Cardiac fibroblast (primary cell): ENCODE results near the gene TUBA8.

Experiments
- DNase-seq, 2 donors: peaks; one replicate each; pipeline versions ENCODE4 v3.0.0 to v3.0.0-alpha.2; 2010; ENCODE audit warnings: low read depth in 2 of 2
- H3K4me3 ChIP-seq, 2 donors: replicated peaks in 1 of 2; 1 replicate in 1 of 2; 2 replicates in 1 of 2; pipeline ENCODE4 v1.5.1; 2011; ENCODE audit warnings: low read depth in 2 of 2, low read length in 2 of 2, mild to moderate bottlenecking in 2 of 2, moderate library complexity in 1 of 2
- CTCF ChIP-seq: IDR thresholded peaks from one replicate; pipeline ENCODE4 v1.5.1; 2011; ENCODE audit warnings: low read depth, mild to moderate bottlenecking, low read length, inconsistent platforms

The TUBA8 gene

GRCh38 chr22:18108187-18108586 lies 2.4 kb upstream of the TUBA8 start:
- TF ChIP-seq CTCF, result no peak
- DNase-seq, result no peak
- H3K4me3 ChIP-seq, result no peak overlapping the region

- TF ChIP-seq CTCF, result no peak
- H3K4me3 ChIP-seq, result no peak overlapping the region
- DNase-seq, result no peak
Observed at GRCh38 chr22:18109410-18110193, 1.0 kb upstream of the TUBA8 start.

GRCh38 chr22:18110954-18111758 lies 547 bp downstream of the TUBA8 start:
- no peak for TF ChIP-seq CTCF
- peak overlapping the region; percentile 27 to 36 for H3K4me3 ChIP-seq
- no peak for DNase-seq

GRCh38 chr22:18111759-18112330 lies 1.2 kb downstream of the TUBA8 start:
- no peak overlapping the region for H3K4me3 ChIP-seq
- DNase-seq, result no peak
- no peak for TF ChIP-seq CTCF

GRCh38 chr22:18112440-18112839 lies 1.8 kb downstream of the TUBA8 start:
- no peak overlapping the region for H3K4me3 ChIP-seq
- no peak for TF ChIP-seq CTCF
- DNase-seq, result no peak

- TF ChIP-seq CTCF, result no peak
- no peak for DNase-seq
- no peak overlapping the region for H3K4me3 ChIP-seq
Observed at GRCh38 chr22:18113680-18114394, 3.2 kb downstream of the TUBA8 start.
